GM18526 (cell line): ENCODE measurements around the gene OR5AN1.

Source experiments
- POLR2A ChIP-seq: IDR thresholded peaks from 3 replicates; pipeline ENCODE4 v1.6.1; 2011; ENCODE audit not compliant: insufficient read length; ENCODE audit errors: extremely low read depth

OR5AN1 gene

GRCh38 chr11:59413646-59414045 is 55.0 kb downstream of the OR5AN1 start:
- TF ChIP-seq POLR2A = no peak

- no peak for TF ChIP-seq POLR2A
Measured at GRCh38 chr11:59415111-59415510, 56.4 kb downstream of the OR5AN1 start.

GRCh38 chr11:59416613-59417012 is 57.9 kb downstream of the OR5AN1 start:
- TF ChIP-seq POLR2A = no peak

GRCh38 chr11:59417023-59417422 is 58.3 kb downstream of the OR5AN1 start:
- TF ChIP-seq POLR2A = no peak

GRCh38 chr11:59418156-59418555 is 59.5 kb downstream of the OR5AN1 start:
- TF ChIP-seq POLR2A = no peak
